H54 (cell line): ENCODE data around the gene RUNDC3A.
"Not testable (repeated sequence)": the region's sequence is repeated elsewhere in the genome, so short reads cannot be mapped to it uniquely, and the experiment has no call there.

Experiments used
- DNase-seq: peaks from one replicate; pipeline ENCODE4 v3.0.0; 2011; ENCODE audit warnings: low spot score, mixed read lengths; ENCODE audit not compliant: insufficient read length
- FAIRE-seq: peaks from 3 replicates; lab custom pipeline; 2011; peaks lifted over from hg19 to GRCh38; lab: Jason Lieb, UNC
- POLR2A ChIP-seq: IDR thresholded peaks from 2 replicates; pipeline ENCODE4 v1.6.1; 2011; ENCODE audit warnings: low read depth, mild to moderate bottlenecking, low read length

Gene RUNDC3A

DNA sequence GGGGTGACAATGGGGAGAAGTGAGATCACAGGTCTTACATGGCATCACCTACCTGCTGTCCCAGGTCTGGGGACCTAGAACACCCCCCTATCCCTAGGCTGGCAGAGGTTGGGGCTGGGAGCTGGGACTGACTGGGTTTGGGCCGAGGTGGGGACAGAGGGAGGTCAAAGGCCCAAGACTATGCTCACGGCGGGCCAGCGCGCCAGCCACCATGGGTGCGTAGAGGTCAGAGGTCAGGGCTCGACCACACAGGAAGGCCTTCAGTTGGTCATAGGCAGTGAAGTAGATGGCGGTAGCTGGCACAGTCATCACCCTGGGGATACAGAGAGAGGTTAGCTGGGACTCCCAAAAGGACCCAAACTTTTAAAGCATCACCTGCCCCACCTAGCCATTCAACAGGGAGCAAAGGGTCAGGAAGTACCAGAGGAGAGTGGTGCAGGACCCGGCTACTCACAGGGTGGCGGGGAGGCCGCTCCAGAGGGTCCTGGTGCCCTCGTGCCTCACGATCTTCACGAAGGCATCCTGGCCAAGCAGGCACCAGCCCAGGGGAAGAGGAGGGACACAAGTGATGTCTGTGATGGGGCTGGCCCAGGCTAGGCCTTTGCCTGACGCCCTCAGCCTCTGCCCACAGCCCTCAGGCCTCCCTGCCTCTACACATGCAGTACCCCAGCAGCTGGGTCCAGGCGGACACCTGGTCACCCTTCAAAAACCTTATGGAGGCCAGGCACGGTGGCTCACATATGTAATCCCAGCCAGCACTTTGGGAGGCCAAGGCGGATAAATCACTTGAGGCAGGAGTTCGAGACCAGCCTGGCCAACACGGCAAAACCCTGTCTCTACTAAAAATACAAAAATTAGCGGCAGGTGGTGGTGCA lies 13.1 kb downstream of the RUNDC3A start:
- TF ChIP-seq POLR2A, result no peak
- DNase-seq (no peak), FAIRE-seq (no peak)

DNA sequence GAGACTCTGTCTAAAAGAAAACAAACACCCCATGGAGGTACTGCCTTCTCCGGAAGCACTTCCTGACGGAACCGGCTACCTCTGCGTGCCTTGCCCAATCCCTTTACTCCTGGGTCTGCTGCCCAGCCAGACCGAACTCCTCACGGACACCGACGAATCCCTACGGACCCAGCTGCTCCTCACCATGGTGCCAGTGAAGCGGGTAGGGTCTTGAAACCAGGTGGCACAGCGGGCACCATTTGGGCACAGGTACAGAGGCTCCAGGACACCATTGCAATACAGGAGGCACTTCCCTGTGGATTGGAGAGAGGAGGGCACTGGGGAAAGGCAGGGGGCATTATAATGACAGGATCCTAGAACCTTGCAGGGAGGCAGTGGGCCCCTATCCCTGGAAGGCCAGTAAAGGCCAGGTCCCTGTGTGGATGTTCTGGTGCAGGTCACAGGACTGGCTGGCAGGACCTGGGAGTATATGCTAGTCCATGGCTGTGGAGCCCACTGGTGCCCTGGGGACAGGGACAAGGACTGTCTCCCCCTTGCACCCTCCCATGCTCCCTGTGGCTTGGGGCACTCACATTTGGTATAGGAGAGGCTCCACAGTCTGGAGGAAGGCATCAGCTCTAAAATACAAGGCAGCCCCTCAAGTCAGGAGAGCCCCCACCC lies 14.0 kb downstream of the RUNDC3A start:
- TF ChIP-seq POLR2A, result no peak
- DNase-seq (no peak), FAIRE-seq (no peak)

DNA sequence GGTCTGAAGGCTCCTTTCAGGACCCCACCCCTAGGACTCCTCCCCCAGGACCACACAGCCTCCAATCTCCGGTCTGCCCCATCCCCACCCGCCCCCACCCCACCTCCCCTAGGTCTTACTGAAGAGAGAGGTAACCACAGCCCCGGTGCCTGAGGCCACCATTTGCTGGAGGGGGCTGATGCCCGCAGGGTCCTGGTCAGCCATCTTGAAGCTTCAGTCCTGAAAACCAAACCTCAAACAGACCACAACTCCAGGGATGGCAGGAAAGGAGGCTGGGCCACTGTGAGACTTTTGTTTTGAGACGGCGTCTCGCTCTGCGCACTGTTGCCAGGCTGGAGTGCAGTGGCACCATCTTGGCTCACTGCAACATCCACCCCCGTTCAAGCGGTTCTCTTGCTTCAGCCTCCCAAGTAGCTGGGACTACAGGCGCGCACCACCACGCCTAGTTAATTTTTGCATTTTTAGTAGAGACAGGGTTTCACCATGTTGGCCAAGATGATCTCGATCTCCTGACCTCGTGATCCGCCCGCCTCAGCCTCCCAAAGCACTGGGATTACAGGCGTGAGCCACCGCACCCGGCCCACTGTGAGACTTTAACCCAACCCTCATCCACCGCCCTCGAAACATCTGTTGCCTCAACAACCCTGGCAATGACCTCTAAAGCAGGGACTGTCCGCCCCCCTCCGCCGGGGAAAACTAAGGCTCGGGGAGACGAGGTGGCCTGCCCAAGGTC lies 15.1 kb downstream of the RUNDC3A start:
- no peak for DNase-seq
- no peak for FAIRE-seq
- no peak for TF ChIP-seq POLR2A

DNA sequence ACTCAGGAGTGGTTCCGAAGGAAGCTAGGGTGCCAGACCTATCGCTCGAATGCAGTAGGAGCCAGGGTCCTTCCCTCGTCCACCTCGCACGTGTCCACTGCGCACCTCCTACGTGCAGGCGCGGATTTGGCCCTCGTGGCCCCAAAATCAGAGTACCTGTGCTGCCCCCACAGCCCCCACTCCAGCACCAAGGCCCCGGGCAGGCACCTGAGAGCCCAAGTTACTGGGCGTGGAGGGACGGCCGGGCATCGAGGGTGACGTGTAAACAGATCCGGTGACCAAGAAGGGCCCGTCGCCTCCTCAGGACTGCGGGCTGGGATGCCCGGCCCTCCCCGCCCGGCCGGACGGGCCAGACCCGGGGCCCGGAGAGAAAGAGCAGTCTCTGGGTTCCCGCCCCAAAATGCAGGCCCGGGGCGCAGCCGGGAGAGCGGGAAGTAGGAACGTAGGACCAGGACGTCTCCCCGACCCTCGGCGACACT lies 15.7 kb downstream of the RUNDC3A start:
- no peak for FAIRE-seq
- DNase-seq, result no peak
- no peak for TF ChIP-seq POLR2A

DNA sequence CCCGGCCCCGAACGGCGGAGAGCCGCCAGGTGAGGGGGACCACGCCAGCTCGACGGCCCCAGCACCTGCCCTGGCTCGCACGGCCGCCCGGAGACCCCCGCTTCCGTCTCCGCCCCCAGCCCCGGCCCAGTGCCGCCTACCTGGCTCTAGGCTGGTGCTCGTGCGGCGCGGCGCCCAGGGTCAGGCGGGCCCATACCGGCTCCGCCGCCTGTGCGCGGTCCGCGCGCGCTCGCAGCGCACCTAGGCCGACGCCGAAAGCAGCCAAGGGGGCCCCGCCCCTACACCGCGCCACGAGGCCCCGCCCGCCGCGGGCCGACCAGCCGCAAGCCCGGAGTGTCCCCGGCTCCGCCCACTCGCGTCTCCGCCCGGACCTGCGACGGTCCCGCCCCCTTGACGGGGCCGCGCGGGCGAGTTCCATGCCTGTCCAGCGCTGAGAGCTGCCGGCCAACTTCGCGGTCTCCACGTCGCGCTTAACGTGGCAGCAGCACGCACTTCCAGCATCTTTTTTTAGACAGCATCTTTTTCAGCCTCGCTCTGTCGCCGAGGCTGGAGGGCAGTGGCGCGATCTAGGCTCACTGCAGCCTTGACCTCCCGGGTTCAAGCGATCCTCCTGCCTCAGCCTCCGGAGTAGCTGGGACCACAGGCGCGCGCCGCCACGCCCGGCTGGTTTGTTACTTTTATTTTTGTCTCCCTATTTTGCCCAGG lies 16.3 kb downstream of the RUNDC3A start, which contains the start of gene SLC25A39:
Gene SLC25A39 (minus strand): TSS at position 253 of the 705 bp plus-strand sequence. CDS start 1,261 bp downstream, outside the sequence.
- DNase-seq (no peak), FAIRE-seq (no peak)
- peak; percentile 83 for TF ChIP-seq POLR2A

DNA sequence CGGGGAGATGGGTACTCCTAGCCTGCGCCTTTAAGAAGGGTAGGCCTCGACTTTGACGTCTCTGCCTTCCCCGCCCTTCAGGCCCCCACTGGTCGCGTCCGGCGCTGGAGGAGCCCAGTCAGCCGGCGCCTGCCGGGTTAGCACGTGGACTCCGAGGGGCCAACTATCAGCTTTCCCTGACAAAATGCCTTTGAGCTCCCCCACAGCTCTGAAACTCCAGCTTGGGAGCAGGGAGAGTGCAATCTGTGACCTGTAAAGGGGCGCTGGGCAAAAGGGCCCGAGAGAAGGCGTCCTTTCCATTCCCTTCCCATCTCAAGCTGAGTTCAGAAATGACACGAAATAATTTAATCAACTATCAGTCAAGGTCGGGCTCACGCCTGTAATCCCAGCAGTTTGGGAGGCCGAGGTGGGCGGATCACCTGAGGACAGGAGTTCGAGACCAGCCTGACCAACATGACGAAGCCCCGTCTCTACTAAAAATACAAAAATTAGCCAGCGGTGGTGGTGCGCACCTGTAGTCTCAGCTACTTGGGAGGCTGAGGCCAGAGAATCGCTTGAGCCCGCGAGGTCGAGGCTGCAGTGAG lies 18.6 kb downstream of the RUNDC3A start:
- FAIRE-seq (no peak), DNase-seq (peak; percentile 97)
- TF ChIP-seq POLR2A, result 0 out of 2 replicates have a peak, but pooled peaks have one; percentile 3

DNA sequence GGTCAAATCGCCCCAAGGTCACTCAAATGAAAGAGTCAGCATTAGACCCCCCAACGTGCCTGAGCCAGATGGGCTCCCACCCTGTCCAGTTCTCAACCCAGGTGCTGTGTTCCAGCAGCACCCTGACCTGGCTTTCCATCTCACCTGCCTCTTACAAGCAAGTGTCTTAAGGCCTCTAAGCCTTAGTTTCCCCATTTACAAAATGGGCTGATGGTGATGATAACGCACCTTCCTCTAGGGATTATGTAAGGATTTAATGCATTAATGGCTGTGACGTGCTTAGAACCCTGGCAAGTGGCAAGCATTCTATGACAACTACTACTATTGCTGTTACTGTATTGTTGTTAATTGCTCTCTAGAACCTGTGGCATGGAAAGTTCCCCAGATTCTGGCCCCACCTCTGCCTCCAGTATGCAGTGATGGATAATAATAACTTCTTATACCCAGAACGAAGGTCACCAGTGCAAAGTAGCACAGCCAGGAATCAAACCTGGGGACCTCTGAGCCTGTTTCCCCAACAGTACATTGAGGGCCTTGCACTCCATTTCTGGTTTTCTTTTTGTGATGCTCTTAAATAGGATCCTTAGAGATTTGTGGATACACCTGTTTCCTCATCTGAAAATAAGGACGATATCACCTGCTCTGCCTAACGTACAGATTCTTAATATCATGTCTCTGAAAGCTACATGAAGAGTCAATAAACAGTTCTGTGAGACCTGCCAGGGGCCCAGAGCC lies 19.5 kb downstream of the RUNDC3A start:
- no peak for DNase-seq
- TF ChIP-seq POLR2A, result no peak
- FAIRE-seq, result no peak

DNA sequence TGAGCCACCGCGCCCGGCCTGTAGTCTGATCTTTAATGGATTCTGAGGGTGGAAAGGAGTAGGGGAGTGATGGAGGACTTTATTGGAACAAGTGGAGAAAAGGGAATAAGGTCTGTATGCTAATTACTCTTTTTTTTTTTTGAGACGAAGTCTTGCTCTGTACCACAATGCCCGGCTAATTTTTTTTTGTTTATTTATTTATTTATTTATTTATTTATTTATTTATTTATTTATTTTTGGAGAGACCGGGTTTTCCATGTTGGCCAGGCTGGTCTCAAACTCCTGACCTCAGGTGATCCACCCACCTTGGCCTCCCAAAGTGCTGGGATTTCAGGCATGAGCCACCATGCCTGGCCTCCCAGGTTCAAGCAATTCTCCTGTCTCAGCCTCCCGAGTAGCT lies 21.1 kb downstream of the RUNDC3A start:
- not testable (repeated sequence) for DNase-seq, FAIRE-seq

DNA sequence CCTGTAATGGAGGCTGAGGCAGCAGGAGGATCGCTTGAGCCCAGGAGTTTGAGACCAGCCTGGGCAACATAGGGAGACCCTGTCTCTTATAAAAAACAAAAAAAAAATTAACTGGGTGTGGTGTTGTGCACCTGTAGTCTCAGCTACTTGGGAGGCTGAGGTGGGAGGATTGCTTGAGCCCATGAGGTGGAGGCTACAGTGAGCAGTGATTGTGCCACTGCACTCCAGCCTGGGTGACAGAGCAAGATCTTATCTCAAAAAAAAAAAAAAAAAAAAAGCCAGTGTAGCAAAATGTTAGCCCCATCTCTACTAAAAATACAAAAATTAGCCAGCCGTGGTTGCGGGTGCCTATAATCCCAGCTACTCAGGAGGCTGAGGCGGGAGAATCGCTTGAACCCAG lies 21.9 kb downstream of the RUNDC3A start:
- not testable (repeated sequence) for DNase-seq, FAIRE-seq

DNA sequence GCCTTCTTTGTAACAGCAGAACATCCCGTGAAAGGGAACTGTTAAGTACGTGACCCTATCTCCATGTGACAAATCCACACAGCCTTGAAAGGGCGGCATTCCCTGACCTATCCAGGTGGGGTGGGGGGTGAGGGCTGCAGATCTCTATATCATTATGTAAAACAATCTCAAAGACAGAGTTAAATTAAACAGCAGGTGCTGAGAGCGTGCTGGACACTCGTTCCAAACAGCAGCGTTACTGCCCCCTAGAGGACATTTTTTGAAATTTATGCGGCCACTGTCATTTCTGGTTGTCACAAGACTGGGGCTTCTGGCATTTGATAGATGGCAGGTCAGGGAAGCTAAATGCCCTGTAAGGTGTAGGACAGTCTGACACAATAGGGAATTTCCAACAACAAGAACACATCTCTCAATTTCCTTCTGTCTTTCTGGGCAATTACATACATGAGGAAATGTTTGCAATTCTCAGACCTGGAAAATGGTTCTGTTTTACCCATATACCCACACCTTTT lies 22.9 kb downstream of the RUNDC3A start:
- DNase-seq, result no peak
- TF ChIP-seq POLR2A, result no peak
- no peak for FAIRE-seq

DNA sequence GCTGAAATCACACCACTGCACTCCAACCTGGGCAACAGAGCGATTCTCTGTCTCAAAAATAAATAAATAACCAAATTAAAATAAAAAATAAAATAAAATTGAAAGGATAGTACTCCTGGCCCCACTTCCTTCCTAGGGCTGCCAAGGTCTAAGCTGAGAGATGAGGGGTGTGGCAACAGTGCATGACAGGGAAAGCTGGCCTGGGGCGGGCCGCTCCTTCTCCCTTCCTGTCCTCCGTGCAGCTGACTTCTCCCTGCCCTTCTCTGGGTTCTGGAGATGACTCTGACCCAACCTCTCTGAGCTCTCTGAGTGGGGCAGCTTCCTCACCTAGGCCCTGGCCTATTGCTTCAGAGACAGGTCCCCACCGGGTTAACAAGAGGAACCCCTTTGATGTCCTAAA lies 25.0 kb downstream of the RUNDC3A start:
- FAIRE-seq (no peak), DNase-seq (no peak)
- TF ChIP-seq POLR2A, result no peak

DNA sequence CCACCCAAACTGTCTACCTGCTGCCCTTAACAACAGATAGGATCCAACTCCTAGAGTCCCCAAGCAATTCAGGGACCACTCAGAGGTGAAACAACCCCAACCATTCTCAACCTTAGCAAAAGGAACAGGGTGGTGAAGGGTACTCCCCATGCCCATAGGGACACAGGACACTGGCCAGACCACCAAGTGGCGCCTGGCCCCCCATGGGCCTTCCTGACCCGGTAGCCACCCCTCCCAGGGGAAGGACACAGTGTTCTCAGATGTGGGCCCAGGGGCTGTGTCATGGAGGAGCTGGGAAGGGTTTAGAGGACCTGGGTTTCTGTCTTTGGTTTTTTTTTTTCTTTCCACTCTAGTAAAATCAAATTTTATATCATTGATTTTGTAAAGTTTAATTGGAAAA lies 25.9 kb downstream of the RUNDC3A start:
- no peak for DNase-seq
- no peak for FAIRE-seq
- TF ChIP-seq POLR2A, result no peak
